Measurements from ENCODE around the gene TMEM14A. TPM values are rescaled to one million over a fixed set of nuclear protein-coding genes. Genes with fewer than 3 reads are reported as not detected.

The TMEM14A gene
- total and polyA plus RNA-seq, 9 of the 15 experiments (the other 6 are each of a cell fraction or from before 2014, with no cell fraction given), result 3.5 to 43.3 (median 8.5) TPM

GRCh38 chr6:52641826-52642225 is 29.1 kb upstream of the TMEM14A start (continued):
- TF ChIP-seq CGGBP1 (CRISPR knock-in tag; IDR thresholded peaks at IDR 0.05) (no peak), ZNF592 (IDR thresholded peaks at IDR 0.05) (no peak), SMARCA4 (IDR thresholded peaks at IDR 0.05) (peak; percentile 79), RNF2 (IDR thresholded peaks at IDR 0.05) (peak; percentile 45; the same call in 1 of the 2 replicates), RFX1 (IDR thresholded peaks at IDR 0.05) (no peak), EP400 (IDR thresholded peaks at IDR 0.05) (0 out of 2 replicates have a peak, but pooled peaks have one; percentile 14), ETS2 (tag; IDR thresholded peaks at IDR 0.05; ENCODE audit: borderline replicate concordance, poor library complexity, severe bottlenecking) (no peak), SPI1 (IDR thresholded peaks at IDR 0.05; ENCODE audit: borderline replicate concordance, low read depth, low read length) (peak; percentile 89), SAFB2 (IDR thresholded peaks at IDR 0.05; ENCODE audit: borderline replicate concordance, low read depth, low read length, severe bottlenecking) (no peak), SP1 (CRISPR knock-in tag; IDR thresholded peaks at IDR 0.05) (no peak), SMARCC2 (IDR thresholded peaks at IDR 0.05; ENCODE audit: low read depth) (peak; percentile 51; the same call in 1 of the 2 replicates), THRAP3 (IDR thresholded peaks at IDR 0.05; ENCODE audit: borderline replicate concordance) (no peak), CBX3 (IDR thresholded peaks at IDR 0.05; ENCODE audit: borderline replicate concordance in 1 of 2, low read length in 2 of 2) (no peak), HDGF (IDR thresholded peaks at IDR 0.05) (no peak)
- TF ChIP-seq, protein P1, sequence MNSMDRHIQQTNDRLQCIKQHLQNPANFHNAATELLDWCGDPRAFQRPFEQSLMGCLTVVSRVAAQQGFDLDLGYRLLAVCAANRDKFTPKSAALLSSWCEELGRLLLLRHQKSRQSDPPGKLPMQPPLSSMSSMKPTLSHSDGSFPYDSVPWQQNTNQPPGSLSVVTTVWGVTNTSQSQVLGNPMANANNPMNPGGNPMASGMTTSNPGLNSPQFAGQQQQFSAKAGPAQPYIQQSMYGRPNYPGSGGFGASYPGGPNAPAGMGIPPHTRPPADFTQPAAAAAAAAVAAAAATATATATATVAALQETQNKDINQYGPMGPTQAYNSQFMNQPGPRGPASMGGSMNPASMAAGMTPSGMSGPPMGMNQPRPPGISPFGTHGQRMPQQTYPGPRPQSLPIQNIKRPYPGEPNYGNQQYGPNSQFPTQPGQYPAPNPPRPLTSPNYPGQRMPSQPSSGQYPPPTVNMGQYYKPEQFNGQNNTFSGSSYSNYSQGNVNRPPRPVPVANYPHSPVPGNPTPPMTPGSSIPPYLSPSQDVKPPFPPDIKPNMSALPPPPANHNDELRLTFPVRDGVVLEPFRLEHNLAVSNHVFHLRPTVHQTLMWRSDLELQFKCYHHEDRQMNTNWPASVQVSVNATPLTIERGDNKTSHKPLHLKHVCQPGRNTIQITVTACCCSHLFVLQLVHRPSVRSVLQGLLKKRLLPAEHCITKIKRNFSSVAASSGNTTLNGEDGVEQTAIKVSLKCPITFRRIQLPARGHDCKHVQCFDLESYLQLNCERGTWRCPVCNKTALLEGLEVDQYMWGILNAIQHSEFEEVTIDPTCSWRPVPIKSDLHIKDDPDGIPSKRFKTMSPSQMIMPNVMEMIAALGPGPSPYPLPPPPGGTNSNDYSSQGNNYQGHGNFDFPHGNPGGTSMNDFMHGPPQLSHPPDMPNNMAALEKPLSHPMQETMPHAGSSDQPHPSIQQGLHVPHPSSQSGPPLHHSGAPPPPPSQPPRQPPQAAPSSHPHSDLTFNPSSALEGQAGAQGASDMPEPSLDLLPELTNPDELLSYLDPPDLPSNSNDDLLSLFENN (IDR thresholded peaks at IDR 0.05; ENCODE audit: low read depth in 2 of 2, low read length in 2 of 2), result 0 out of 4 replicates have a peak, but pooled peaks of 1 of the 2 experiments have one; percentile 21
- TF ChIP-seq, protein P2, sequence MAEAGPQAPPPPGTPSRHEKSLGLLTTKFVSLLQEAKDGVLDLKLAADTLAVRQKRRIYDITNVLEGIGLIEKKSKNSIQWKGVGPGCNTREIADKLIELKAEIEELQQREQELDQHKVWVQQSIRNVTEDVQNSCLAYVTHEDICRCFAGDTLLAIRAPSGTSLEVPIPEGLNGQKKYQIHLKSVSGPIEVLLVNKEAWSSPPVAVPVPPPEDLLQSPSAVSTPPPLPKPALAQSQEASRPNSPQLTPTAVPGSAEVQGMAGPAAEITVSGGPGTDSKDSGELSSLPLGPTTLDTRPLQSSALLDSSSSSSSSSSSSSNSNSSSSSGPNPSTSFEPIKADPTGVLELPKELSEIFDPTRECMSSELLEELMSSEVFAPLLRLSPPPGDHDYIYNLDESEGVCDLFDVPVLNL (CRISPR knock-in tag; IDR thresholded peaks at IDR 0.05; ENCODE audit: low read depth), result no peak
- TF ChIP-seq, protein P3, sequence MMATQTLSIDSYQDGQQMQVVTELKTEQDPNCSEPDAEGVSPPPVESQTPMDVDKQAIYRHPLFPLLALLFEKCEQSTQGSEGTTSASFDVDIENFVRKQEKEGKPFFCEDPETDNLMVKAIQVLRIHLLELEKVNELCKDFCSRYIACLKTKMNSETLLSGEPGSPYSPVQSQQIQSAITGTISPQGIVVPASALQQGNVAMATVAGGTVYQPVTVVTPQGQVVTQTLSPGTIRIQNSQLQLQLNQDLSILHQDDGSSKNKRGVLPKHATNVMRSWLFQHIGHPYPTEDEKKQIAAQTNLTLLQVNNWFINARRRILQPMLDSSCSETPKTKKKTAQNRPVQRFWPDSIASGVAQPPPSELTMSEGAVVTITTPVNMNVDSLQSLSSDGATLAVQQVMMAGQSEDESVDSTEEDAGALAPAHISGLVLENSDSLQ (IDR thresholded peaks at IDR 0.05), result no peak
- TF ChIP-seq, protein P4, sequence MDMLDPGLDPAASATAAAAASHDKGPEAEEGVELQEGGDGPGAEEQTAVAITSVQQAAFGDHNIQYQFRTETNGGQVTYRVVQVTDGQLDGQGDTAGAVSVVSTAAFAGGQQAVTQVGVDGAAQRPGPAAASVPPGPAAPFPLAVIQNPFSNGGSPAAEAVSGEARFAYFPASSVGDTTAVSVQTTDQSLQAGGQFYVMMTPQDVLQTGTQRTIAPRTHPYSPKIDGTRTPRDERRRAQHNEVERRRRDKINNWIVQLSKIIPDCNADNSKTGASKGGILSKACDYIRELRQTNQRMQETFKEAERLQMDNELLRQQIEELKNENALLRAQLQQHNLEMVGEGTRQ (CRISPR knock-in tag; IDR thresholded peaks at IDR 0.05), result no peak

Data from K562 (cell line).